Right atrium auricular region (tissue), 2 donors: ENCODE measurements around the gene EDIL3. TPM values are rescaled to one million over a fixed set of nuclear protein-coding genes. Genes with fewer than 3 reads are reported as not detected.

Experiments
- DNase-seq: peaks from one replicate; pipeline ENCODE4 v3.0.0-alpha.2; 2019; ENCODE audit warnings: low spot score
- H3K27ac ChIP-seq, 2 donors: fragments of 200-600 bp; sonication (generic); 1 replicate in 1 of 2; 2 replicates in 1 of 2; pipeline ENCODE4 v1.5.1; 2016 to 2019
- H3K27me3 ChIP-seq, 2 donors: fragments of 200-600 bp; sonication (generic); one replicate each; pipeline versions ENCODE4 v1.5.1 to v1.6.0; 2017 to 2019
- H3K36me3 ChIP-seq: fragments of 200-600 bp; sonication (generic); one replicate; pipeline ENCODE4 v1.5.1; 2016
- H3K4me1 ChIP-seq, 2 donors: fragments of 200-600 bp; sonication (generic); one replicate each; pipeline versions ENCODE4 v1.5.1 to v1.6.0; 2017 to 2019
- H3K4me3 ChIP-seq, 2 donors: fragments of 200-600 bp; sonication (generic); 1 replicate in 1 of 2; 2 replicates in 1 of 2; pipeline ENCODE4 v1.5.1; 2017 to 2019; ENCODE audit warnings: mild to moderate bottlenecking in 1 of 2, moderate library complexity in 1 of 2
- H3K9me3 ChIP-seq, 2 donors: fragments of 200-600 bp; sonication (generic); one replicate each; pipeline ENCODE4 v1.5.1; 2019
- CTCF ChIP-seq, 2 donors: fragments of 200-600 bp; sonication (generic); IDR thresholded peaks; one replicate each; pipeline ENCODE4 v1.5.1; 2019; ENCODE audit warnings: antibody characterized with exemption in 2 of 2
- total RNA-seq, 2 donors: library from RNA; depleted of rRNA; stranded (reverse); fragments of >200 nt; gene quantifications; one replicate each; pipeline ENCODE4 v1.1.0, GENCODE V29; 2016

The EDIL3 gene
- total RNA-seq, 2 donors from 2014 or later, result 9.0 to 10.8 TPM

- no peaks in the 10 kb centered on the region for H3K27me3 ChIP-seq
- no peak for TF ChIP-seq CTCF (IDR thresholded peaks at IDR 0.05)
- no peak overlapping the region for H3K27ac ChIP-seq
- H3K36me3 ChIP-seq, result no peaks in the 10 kb centered on the region
- H3K9me3 ChIP-seq, result no peaks in the 10 kb centered on the region
- no peak for DNase-seq
- H3K4me1 ChIP-seq, result no peaks in the 10 kb centered on the region
- no peak overlapping the region for H3K4me3 ChIP-seq
Measured at GRCh38 chr5:83967417-83967816, 417.3 kb downstream of the EDIL3 start.

GRCh38 chr5:83965441-83965840 lies 419.2 kb downstream of the EDIL3 start:
- no peak for DNase-seq
- TF ChIP-seq CTCF (IDR thresholded peaks at IDR 0.05), result no peak
- Histone ChIP-seq H3K36me3 (no peaks in the 10 kb centered on the region), H3K4me1 (no peaks in the 10 kb centered on the region), H3K27me3 (no peaks in the 10 kb centered on the region), H3K4me3 (no peak overlapping the region), H3K9me3 (no peaks in the 10 kb centered on the region), H3K27ac (no peak overlapping the region)

- H3K9me3 ChIP-seq, result no peaks in the 10 kb centered on the region
- no peak overlapping the region for H3K4me3 ChIP-seq
- no peaks in the 10 kb centered on the region for H3K27me3 ChIP-seq
- H3K27ac ChIP-seq, result no peak overlapping the region
- no peak for TF ChIP-seq CTCF (IDR thresholded peaks at IDR 0.05)
- DNase-seq, result no peak
- no peaks in the 10 kb centered on the region for H3K36me3 ChIP-seq
- no peaks in the 10 kb centered on the region for H3K4me1 ChIP-seq
Measured at GRCh38 chr5:83964271-83964670, 420.4 kb downstream of the EDIL3 start.

GRCh38 chr5:83957188-83957587 lies 427.5 kb downstream of the EDIL3 start:
- no peaks in the 10 kb centered on the region for H3K4me1 ChIP-seq
- H3K27me3 ChIP-seq, result no peaks in the 10 kb centered on the region
- H3K9me3 ChIP-seq, result no peaks in the 10 kb centered on the region
- no peak for DNase-seq
- H3K27ac ChIP-seq, result no peak overlapping the region
- no peaks in the 10 kb centered on the region for H3K36me3 ChIP-seq
- no peak overlapping the region for H3K4me3 ChIP-seq
- no peak for TF ChIP-seq CTCF (IDR thresholded peaks at IDR 0.05)

GRCh38 chr5:83956386-83956785 lies 428.3 kb downstream of the EDIL3 start:
- no peak for DNase-seq
- Histone ChIP-seq H3K9me3 (no peaks in the 10 kb centered on the region), H3K27ac (no peak overlapping the region), H3K36me3 (no peaks in the 10 kb centered on the region), H3K4me3 (no peak overlapping the region), H3K27me3 (no peaks in the 10 kb centered on the region), H3K4me1 (no peaks in the 10 kb centered on the region)
- no peak for TF ChIP-seq CTCF (IDR thresholded peaks at IDR 0.05)

- H3K4me3 ChIP-seq, result no peak overlapping the region
- H3K27ac ChIP-seq, result no peak overlapping the region
- H3K4me1 ChIP-seq, result no peaks in the 10 kb centered on the region
- no peaks in the 10 kb centered on the region for H3K36me3 ChIP-seq
- no peaks in the 10 kb centered on the region for H3K27me3 ChIP-seq
- no peak for TF ChIP-seq CTCF (IDR thresholded peaks at IDR 0.05)
- DNase-seq, result no peak
- H3K9me3 ChIP-seq, result no peaks in the 10 kb centered on the region
Measured at GRCh38 chr5:83955916-83956315, 428.8 kb downstream of the EDIL3 start.
